ENCODE results near the gene IDH2.

The IDH2 gene

GRCh38 chr15:90091156-90091931 lies 10.9 kb downstream of the IDH2 start:
- POLR2A ChIA-PET = interaction anchor here (0.6 to 0.7 kb wide), 3 partner anchors 9 to 14 kb away, joined by 3 read pairs; partner anchors contain the start of gene IDH2
- no peak for TF ChIP-seq KLF1 (tag by site-specific recombination; IDR thresholded peaks at IDR 0.05)
- TF ChIP-seq GLIS1 (tag by site-specific recombination; IDR thresholded peaks at IDR 0.05) = no peak
- CTCF ChIA-PET = interaction anchor here (1.1 to 2.2 kb wide), 3 partner anchors 20 to 331 kb away, joined by 3 to 4 read pairs (median 4); no protein-coding TSS in a partner anchor
- H3K4me3 ChIP-seq (ENCODE audit: low read depth, low read length) = no peak overlapping the region
- no peaks in the 10 kb centered on the region for H3K9me3 ChIP-seq (ENCODE audit: control insufficient read depth, insufficient read depth, low read depth, low read length)
- peaks cover 4 to 15% of the 10 kb centered on the region in 2 experiments; a peak in 2 of 3 replicates for H3K36me3 ChIP-seq (ENCODE audit: control insufficient read depth in 2 of 2, insufficient read depth in 1 of 2, low read length in 2 of 2)
- H3K4me1 ChIP-seq (ENCODE audit: control insufficient read depth, insufficient read depth, low read length) = peaks cover 5% of the 10 kb centered on the region
- H3K27ac ChIP-seq (ENCODE audit: extremely low read depth, low read depth, low read length) = no peak overlapping the region

DNA sequence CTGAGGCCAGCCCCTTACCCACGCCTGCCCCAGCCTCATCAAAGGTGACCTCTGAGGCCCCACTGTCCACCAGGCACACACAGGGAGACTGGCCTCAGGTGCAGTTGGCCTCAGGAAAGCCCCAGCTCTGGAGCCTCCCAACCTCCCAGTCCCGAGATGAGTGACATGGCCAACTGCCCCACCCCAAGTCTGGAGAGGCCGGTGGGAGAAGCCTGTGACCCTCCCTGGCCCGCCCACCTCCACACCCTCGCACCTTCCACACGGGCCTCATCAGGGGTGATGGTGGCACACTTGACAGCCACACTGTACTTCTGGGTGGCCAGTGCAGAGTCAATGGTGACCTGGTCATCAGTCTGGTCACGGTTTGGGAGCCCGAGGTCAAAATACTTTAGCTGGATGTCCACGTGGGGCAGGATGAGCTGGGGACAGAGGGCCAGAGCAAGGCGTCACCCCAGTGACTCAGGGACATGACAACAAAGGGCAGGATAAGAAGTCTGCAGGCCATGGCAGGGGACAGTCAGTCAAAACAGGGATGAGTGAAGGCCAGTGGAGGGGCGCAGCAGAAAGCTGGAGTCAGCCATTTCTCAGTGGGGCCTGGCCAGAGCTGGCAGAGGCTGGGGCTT lies 11.9 kb downstream of the IDH2 start:
- no peak overlapping the region for H3K4me3 ChIP-seq (ENCODE audit: low read depth, low read length)
- peaks cover 4 to 19% of the 10 kb centered on the region in 2 experiments; a peak in 2 of 3 replicates for H3K36me3 ChIP-seq (ENCODE audit: control insufficient read depth in 2 of 2, insufficient read depth in 1 of 2, low read length in 2 of 2)
- H3K27ac ChIP-seq (ENCODE audit: extremely low read depth, low read depth, low read length) = no peak overlapping the region
- ChIA-PET CTCF (interaction anchor here (1.2 to 2.2 kb wide), 3 partner anchors 131 to 330 kb away, joined by 3 to 4 read pairs (median 4); no protein-coding TSS in a partner anchor), POLR2A (no interaction called here)
- H3K4me1 ChIP-seq (ENCODE audit: control insufficient read depth, insufficient read depth, low read length) = peaks cover 1% of the 10 kb centered on the region; the same call in 1 of the 2 replicates
- no peak for TF ChIP-seq SP3 (tag by site-specific recombination; IDR thresholded peaks at IDR 0.05)
- peak; percentile 62 for TF ChIP-seq KLF1 (tag by site-specific recombination; IDR thresholded peaks at IDR 0.05)
- H3K9me3 ChIP-seq (ENCODE audit: control insufficient read depth, insufficient read depth, low read depth, low read length) = no peaks in the 10 kb centered on the region

DNA sequence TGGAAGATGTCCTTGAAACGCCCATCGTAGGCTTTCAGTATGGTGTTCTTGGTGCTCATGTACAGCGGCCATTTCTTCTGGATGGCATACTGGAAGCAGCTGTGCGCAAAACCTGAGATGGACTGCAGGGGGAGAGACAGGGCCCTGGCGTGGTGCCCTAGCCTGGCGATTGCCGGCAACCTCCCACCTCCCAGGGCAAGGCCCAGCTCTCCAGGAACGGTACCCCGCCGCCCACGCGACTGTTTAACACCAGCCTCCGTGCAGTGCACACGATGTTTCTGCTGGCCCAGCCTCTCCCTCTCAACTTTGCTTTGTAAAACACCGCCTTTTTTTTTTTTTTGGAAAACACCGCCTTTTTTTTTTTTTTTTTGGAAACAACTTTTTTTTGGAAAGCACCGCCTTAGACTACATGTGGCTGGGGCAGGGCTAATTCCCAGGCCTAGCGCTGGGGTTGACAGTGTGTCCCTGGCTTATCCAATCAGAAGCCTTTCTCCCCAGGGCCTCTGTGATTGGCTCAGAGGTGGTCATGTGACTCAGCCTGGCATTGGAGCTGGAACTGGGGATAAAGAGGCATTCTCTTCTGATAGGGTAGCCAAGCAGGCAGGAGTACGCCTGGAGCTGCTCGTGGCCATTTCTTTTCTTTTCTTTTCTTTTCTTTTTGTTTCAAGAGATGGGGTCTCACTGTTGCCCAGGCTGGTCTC lies 14.7 kb downstream of the IDH2 start:
- ChIA-PET CTCF (interaction anchor here (0.6 to 5.2 kb wide), 30 partner anchors 12 to 931 kb away, joined by 3 to 41 read pairs (median 4); partner anchors contain the start of gene CIB1), POLR2A (interaction anchor here (0.6 to 2.0 kb wide), 5 partner anchors 14 to 194 kb away, joined by 3 to 8 read pairs (median 6); partner anchors contain the start of genes AP3S2, ARPIN and IDH2)
- Histone ChIP-seq H3K9me3 (ENCODE audit: control insufficient read depth, insufficient read depth, low read depth, low read length) (no peaks in the 10 kb centered on the region), H3K36me3 (ENCODE audit: control insufficient read depth in 2 of 2, insufficient read depth in 1 of 2, low read length in 2 of 2) (peaks cover 8 to 40% of the 10 kb centered on the region in 2 experiments; a peak in 2 of 3 replicates), H3K4me3 (ENCODE audit: low read depth, low read length) (no peak overlapping the region), H3K4me1 (ENCODE audit: control insufficient read depth, insufficient read depth, low read length) (no peaks in the 10 kb centered on the region), H3K27ac (ENCODE audit: extremely low read depth, low read depth, low read length) (no peak overlapping the region)
- no peak for TF ChIP-seq ZNF350 (tag by site-specific recombination; IDR thresholded peaks at IDR 0.05)
- peak; percentile 15; the same call in 1 of the 2 replicates for TF ChIP-seq ZBTB48 (tag by site-specific recombination; IDR thresholded peaks at IDR 0.05)
- TF ChIP-seq, protein P1, sequence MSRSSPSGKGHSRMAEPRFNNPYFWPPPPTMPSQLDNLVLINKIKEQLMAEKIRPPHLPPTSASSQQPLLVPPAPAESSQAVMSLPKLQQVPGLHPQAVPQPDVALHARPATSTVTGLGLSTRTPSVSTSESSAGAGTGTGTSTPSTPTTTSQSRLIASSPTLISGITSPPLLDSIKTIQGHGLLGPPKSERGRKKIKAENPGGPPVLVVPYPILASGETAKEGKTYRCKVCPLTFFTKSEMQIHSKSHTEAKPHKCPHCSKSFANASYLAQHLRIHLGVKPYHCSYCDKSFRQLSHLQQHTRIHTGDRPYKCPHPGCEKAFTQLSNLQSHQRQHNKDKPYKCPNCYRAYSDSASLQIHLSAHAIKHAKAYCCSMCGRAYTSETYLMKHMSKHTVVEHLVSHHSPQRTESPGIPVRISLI (tag by site-specific recombination; IDR thresholded peaks at IDR 0.05) = peak; percentile 91
- no peak for TF ChIP-seq ZNF701 (tag by site-specific recombination; IDR thresholded peaks at IDR 0.05)
- no peak for TF ChIP-seq OSR2 (tag by site-specific recombination; IDR thresholded peaks at IDR 0.05)
- TF ChIP-seq ZFHX2 (tag by site-specific recombination; conservative IDR thresholded peaks at IDR 0.05) = peak; percentile 90
- TF ChIP-seq SP2 (tag by site-specific recombination; IDR thresholded peaks at IDR 0.05) = peak; percentile 16; the same call in 1 of the 2 replicates
- TF ChIP-seq EGR2 (tag by site-specific recombination; IDR thresholded peaks at IDR 0.05; ENCODE audit: low read depth) = peak; percentile 85
- TF ChIP-seq, protein P2, sequence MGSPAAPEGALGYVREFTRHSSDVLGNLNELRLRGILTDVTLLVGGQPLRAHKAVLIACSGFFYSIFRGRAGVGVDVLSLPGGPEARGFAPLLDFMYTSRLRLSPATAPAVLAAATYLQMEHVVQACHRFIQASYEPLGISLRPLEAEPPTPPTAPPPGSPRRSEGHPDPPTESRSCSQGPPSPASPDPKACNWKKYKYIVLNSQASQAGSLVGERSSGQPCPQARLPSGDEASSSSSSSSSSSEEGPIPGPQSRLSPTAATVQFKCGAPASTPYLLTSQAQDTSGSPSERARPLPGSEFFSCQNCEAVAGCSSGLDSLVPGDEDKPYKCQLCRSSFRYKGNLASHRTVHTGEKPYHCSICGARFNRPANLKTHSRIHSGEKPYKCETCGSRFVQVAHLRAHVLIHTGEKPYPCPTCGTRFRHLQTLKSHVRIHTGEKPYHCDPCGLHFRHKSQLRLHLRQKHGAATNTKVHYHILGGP (tag by site-specific recombination; IDR thresholded peaks at IDR 0.05) = 0 out of 2 replicates have a peak, but pooled peaks have one; percentile 69
